K562 (cell line): ENCODE measurements around the gene NFKBIB. TPM values are rescaled to one million over a fixed set of nuclear protein-coding genes. Genes with fewer than 3 reads are reported as not detected.

ENCODE experiments used
- BDP1 ChIP-seq: IDR thresholded peaks from 3 replicates; pipeline ENCODE4 v1.6.1; 2011; ENCODE audit not compliant: insufficient read length, insufficient read depth
- ERF ChIP-seq: fragments of 450-650 bp; formaldehyde crosslinking; IDR thresholded peaks from 2 replicates; pipeline ENCODE4 v1.4.0; 2020; ENCODE audit warnings: mild to moderate bottlenecking, mixed read lengths
- HLTF ChIP-seq: fragments of 450-650 bp; IDR thresholded peaks from 2 replicates; pipeline ENCODE4 v1.6.1; 2016
- MCM7 ChIP-seq, 2 experiments: fragments of 450-650 bp; IDR thresholded peaks; 2 replicates each; pipeline ENCODE4 v1.6.1; 2016 to 2018
- NFXL1 ChIP-seq: fragments of 450-650 bp; formaldehyde crosslinking; IDR thresholded peaks from 2 replicates; pipeline ENCODE4 v1.4.0; 2021; ENCODE audit warnings: mild to moderate bottlenecking
- OTX1 ChIP-seq: fragments of 450-650 bp; formaldehyde crosslinking; IDR thresholded peaks from 2 replicates; pipeline ENCODE4 v1.4.0; 2022; ENCODE audit warnings: mild to moderate bottlenecking
- RBM14 ChIP-seq: fragments of 200-400 bp; formaldehyde crosslinking; IDR thresholded peaks from 2 replicates; pipeline ENCODE4 v1.6.1; 2018; ENCODE audit warnings: low read depth, mild to moderate bottlenecking, low read length, moderate library complexity, borderline replicate concordance; ENCODE audit not compliant: insufficient read depth
- RBM25 ChIP-seq: fragments of 200-400 bp; formaldehyde crosslinking; IDR thresholded peaks from 2 replicates; pipeline ENCODE4 v1.6.1; 2018; ENCODE audit warnings: low read length, low read depth, moderate library complexity; ENCODE audit not compliant: severe bottlenecking
- SMAD3 ChIP-seq: fragments of 450-650 bp; formaldehyde crosslinking; conservative IDR thresholded peaks from 2 replicates; pipeline ENCODE4 v1.4.0; 2020; ENCODE audit warnings: mild to moderate bottlenecking
- ZBED1 ChIP-seq: IDR thresholded peaks from 2 replicates; pipeline ENCODE4 v1.6.1; 2014
- ZC3H8 ChIP-seq: fragments of 450-650 bp; IDR thresholded peaks from 2 replicates; pipeline ENCODE4 v1.6.1; 2017
- ZNF12 ChIP-seq: sonication (generic); formaldehyde crosslinking; IDR thresholded peaks from 2 replicates; pipeline ENCODE4 v1.4.0; 2020; ENCODE audit warnings: mild to moderate bottlenecking, missing genetic modification reagents
- polyA plus RNA-seq, 8 experiments: library from polyadenylated mRNA; depleted of rRNA in 4 of 8; stranded (reverse) in 5 of 8; unstranded in 3 of 8; fragments of >200 nt; fragmentation: Nextera tagmentation in 2 of 8; fragmentation: Illumina TruSeq in 1 of 8; extraction: Ambion mirVana in 2 of 8; extraction: Trizol in 1 of 8; gene quantifications; 2 replicates each; pipeline versions ENCODE4 v1.2.1 to v1.2.3, GENCODE V29; 2011 to 2014; ENCODE audit warnings: inconsistent platforms in 1 of 8, missing spikeins in 1 of 8
- total RNA-seq, 7 experiments: library from RNA; depleted of rRNA in 6 of 7; stranded (reverse); fragments of >200 nt in 6 of 7; fragmentation: Illumina TruSeq in 2 of 7; extraction: Trizol in 2 of 7; gene quantifications; 2 replicates each; pipeline versions ENCODE4 v1.2.1 to v1.2.3, GENCODE V29; 2011 to 2021; ENCODE audit warnings: low replicate concordance in 1 of 7
- TF ChIP-seq, protein P1 (sequence below): sonication (generic); formaldehyde crosslinking; IDR thresholded peaks from 2 replicates; pipeline ENCODE4 v1.8.1; 2023; ENCODE audit warnings: mild to moderate bottlenecking, missing genetic modification reagents
- TF ChIP-seq, protein P2 (sequence below): sonication (generic); formaldehyde crosslinking; IDR thresholded peaks from 2 replicates; pipeline ENCODE4 v1.8.0; 2022; ENCODE audit warnings: mild to moderate bottlenecking, missing genetic modification reagents
- TF ChIP-seq, protein P3 (sequence below), 2 experiments: IDR thresholded peaks; 2 replicates each; pipeline ENCODE4 v1.6.1; 2012; ENCODE audit warnings: improper control_type of control experiment in 2 of 2, low read depth in 2 of 2, low read length in 2 of 2, borderline replicate concordance in 1 of 2
- TF ChIP-seq, protein P4 (sequence below): fragments of 450-650 bp; IDR thresholded peaks from 2 replicates; pipeline ENCODE4 v1.6.1; 2017; ENCODE audit warnings: antibody characterized with exemption, mild to moderate bottlenecking
- TF ChIP-seq, protein P5 (sequence below): fragments of 200-800 bp; sonication (Bioruptor generic); IDR thresholded peaks from 2 replicates; pipeline ENCODE4 v1.6.1; 2017; ENCODE audit warnings: missing genetic modification characterization, missing compliant biosample characterization

The NFKBIB gene
- total and polyA plus RNA-seq, 9 of the 15 experiments (the other 6 are each of a cell fraction or from before 2014, with no cell fraction given) = 1.5 to 44.9 (median 10.4) TPM

DNA sequence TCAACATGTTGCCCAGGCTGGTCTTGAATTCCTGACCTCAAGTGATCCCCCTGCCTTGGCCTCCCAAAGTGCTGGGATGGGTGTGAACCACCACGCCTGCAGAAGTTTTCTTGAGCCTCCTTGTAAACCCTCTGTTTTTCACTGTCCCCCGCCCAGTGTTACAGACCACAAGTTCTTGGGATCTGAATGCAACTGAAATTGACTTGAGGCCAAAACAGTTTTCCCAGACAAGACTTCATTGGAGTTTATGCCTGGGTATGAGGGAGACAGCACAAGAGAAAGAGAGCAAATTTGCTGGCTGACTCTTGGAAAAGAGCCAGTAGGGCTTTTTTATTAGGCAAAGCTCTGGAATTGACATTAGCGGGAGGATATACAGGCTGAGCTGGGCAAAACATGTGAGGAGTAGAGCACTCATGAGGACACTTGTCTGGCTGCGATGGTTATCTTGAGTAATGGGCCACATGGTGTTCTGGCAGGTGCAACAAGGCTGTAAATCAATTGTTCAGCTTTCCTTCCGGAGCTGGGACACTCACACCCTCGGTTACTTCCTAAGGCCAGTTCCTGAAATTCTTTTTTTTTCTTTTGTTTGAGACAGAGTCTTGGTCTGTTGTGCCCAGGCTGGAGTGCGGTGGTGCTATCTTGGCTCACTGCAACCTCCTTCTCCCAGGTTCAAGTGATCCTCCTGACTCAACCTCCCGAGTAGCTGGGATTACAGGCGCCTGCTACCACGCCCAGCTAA lies 37.3 kb upstream of the NFKBIB start (continued):
- TF ChIP-seq, protein P1, sequence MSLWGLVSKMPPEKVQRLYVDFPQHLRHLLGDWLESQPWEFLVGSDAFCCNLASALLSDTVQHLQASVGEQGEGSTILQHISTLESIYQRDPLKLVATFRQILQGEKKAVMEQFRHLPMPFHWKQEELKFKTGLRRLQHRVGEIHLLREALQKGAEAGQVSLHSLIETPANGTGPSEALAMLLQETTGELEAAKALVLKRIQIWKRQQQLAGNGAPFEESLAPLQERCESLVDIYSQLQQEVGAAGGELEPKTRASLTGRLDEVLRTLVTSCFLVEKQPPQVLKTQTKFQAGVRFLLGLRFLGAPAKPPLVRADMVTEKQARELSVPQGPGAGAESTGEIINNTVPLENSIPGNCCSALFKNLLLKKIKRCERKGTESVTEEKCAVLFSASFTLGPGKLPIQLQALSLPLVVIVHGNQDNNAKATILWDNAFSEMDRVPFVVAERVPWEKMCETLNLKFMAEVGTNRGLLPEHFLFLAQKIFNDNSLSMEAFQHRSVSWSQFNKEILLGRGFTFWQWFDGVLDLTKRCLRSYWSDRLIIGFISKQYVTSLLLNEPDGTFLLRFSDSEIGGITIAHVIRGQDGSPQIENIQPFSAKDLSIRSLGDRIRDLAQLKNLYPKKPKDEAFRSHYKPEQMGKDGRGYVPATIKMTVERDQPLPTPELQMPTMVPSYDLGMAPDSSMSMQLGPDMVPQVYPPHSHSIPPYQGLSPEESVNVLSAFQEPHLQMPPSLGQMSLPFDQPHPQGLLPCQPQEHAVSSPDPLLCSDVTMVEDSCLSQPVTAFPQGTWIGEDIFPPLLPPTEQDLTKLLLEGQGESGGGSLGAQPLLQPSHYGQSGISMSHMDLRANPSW = 0 out of 2 replicates have a peak, but pooled peaks have one; percentile 48
- TF ChIP-seq HLTF (no peak), ZNF12 (CRISPR knock-in tag) (no peak), ZC3H8 (no peak), RBM14 (no peak), MCM7 (IDR thresholded peaks at IDR 0.05) (no peak), RBM25 (no peak), SMAD3 (CRISPR knock-in tag) (peak; percentile 46; the same call in 1 of the 2 replicates), OTX1 (CRISPR knock-in tag) (no peak), NFXL1 (CRISPR knock-in tag) (no peak), ZBED1 (no peak), BDP1 (no peak), ERF (no peak)
- TF ChIP-seq, protein P2, sequence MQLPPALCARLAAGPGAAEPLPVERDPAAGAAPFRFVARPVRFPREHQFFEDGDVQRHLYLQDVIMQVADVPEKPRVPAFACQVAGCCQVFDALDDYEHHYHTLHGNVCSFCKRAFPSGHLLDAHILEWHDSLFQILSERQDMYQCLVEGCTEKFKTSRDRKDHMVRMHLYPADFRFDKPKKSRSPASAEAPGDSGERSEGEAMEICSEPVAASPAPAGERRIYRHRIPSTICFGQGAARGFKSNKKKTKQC (CRISPR knock-in tag) = no peak
- TF ChIP-seq, protein P3, sequence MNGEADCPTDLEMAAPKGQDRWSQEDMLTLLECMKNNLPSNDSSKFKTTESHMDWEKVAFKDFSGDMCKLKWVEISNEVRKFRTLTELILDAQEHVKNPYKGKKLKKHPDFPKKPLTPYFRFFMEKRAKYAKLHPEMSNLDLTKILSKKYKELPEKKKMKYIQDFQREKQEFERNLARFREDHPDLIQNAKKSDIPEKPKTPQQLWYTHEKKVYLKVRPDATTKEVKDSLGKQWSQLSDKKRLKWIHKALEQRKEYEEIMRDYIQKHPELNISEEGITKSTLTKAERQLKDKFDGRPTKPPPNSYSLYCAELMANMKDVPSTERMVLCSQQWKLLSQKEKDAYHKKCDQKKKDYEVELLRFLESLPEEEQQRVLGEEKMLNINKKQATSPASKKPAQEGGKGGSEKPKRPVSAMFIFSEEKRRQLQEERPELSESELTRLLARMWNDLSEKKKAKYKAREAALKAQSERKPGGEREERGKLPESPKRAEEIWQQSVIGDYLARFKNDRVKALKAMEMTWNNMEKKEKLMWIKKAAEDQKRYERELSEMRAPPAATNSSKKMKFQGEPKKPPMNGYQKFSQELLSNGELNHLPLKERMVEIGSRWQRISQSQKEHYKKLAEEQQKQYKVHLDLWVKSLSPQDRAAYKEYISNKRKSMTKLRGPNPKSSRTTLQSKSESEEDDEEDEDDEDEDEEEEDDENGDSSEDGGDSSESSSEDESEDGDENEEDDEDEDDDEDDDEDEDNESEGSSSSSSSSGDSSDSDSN (IDR thresholded peaks at IDR 0.05; ENCODE audit: borderline replicate concordance in 1 of 2, low read depth in 2 of 2, low read length in 2 of 2) = no peak
- TF ChIP-seq, protein P4, sequence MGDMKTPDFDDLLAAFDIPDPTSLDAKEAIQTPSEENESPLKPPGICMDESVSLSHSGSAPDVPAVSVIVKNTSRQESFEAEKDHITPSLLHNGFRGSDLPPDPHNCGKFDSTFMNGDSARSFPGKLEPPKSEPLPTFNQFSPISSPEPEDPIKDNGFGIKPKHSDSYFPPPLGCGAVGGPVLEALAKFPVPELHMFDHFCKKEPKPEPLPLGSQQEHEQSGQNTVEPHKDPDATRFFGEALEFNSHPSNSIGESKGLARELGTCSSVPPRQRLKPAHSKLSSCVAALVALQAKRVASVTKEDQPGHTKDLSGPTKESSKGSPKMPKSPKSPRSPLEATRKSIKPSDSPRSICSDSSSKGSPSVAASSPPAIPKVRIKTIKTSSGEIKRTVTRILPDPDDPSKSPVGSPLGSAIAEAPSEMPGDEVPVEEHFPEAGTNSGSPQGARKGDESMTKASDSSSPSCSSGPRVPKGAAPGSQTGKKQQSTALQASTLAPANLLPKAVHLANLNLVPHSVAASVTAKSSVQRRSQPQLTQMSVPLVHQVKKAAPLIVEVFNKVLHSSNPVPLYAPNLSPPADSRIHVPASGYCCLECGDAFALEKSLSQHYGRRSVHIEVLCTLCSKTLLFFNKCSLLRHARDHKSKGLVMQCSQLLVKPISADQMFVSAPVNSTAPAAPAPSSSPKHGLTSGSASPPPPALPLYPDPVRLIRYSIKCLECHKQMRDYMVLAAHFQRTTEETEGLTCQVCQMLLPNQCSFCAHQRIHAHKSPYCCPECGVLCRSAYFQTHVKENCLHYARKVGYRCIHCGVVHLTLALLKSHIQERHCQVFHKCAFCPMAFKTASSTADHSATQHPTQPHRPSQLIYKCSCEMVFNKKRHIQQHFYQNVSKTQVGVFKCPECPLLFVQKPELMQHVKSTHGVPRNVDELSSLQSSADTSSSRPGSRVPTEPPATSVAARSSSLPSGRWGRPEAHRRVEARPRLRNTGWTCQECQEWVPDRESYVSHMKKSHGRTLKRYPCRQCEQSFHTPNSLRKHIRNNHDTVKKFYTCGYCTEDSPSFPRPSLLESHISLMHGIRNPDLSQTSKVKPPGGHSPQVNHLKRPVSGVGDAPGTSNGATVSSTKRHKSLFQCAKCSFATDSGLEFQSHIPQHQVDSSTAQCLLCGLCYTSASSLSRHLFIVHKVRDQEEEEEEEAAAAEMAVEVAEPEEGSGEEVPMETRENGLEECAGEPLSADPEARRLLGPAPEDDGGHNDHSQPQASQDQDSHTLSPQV = peak; percentile 66; the same call in 1 of the 2 replicates
- TF ChIP-seq, protein P5, sequence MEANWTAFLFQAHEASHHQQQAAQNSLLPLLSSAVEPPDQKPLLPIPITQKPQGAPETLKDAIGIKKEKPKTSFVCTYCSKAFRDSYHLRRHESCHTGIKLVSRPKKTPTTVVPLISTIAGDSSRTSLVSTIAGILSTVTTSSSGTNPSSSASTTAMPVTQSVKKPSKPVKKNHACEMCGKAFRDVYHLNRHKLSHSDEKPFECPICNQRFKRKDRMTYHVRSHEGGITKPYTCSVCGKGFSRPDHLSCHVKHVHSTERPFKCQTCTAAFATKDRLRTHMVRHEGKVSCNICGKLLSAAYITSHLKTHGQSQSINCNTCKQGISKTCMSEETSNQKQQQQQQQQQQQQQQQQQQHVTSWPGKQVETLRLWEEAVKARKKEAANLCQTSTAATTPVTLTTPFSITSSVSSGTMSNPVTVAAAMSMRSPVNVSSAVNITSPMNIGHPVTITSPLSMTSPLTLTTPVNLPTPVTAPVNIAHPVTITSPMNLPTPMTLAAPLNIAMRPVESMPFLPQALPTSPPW (CRISPR knock-in tag) = peak; percentile 39; the same call in 1 of the 2 replicates
